ENCODE results near the gene ZIM2.

Gene ZIM2

GRCh38 chr19:56840451-56841192 lies at the start of gene ZIM2, which contains the start of gene PEG3:
Gene ZIM2 (minus strand): TSS chr19:56840726. CDS start chr19:56824277, 16,449 bp downstream.
Gene PEG3 (minus strand): TSS chr19:56840726. CDS start chr19:56824655, 16,071 bp downstream.
- Histone ChIP-seq H3K36me3 (ENCODE audit: control insufficient read depth, insufficient read depth, low read length, severe bottlenecking) (no peaks in the 10 kb centered on the region), H3K9ac (ENCODE audit: low read length) (no peak within 1 kb of the TSS), H3K4me3 (ENCODE audit: low read length) (peak within 1 kb of the TSS; percentile 69), H3K27me3 (replicated peaks; ENCODE audit: control insufficient read depth, insufficient read depth, low read length) (no peaks in the 10 kb centered on the region), H3K9me3 (ENCODE audit: control insufficient read depth, low read length) (no peaks in the 10 kb centered on the region), H3K4me1 (ENCODE audit: control insufficient read depth, insufficient read depth, low read length) (no peaks in the 10 kb centered on the region)
- no peak for DNase-seq (ENCODE audit: low read depth)

GRCh38 chr19:56885173-56885985 lies 44.9 kb upstream of the ZIM2 start:
- H3K9ac ChIP-seq (ENCODE audit: low read length), result no peak overlapping the region
- no peaks in the 10 kb centered on the region for H3K4me1 ChIP-seq (ENCODE audit: control insufficient read depth, insufficient read depth, low read length)
- H3K9me3 ChIP-seq (ENCODE audit: control insufficient read depth, low read length), result peaks cover 5% of the 10 kb centered on the region
- no peak overlapping the region for H3K4me3 ChIP-seq (ENCODE audit: low read length)
- no peaks in the 10 kb centered on the region for H3K36me3 ChIP-seq (ENCODE audit: control insufficient read depth, insufficient read depth, low read length, severe bottlenecking)
- DNase-seq (ENCODE audit: low read depth), result no peak
- H3K27me3 ChIP-seq (replicated peaks; ENCODE audit: control insufficient read depth, insufficient read depth, low read length), result no peaks in the 10 kb centered on the region

GRCh38 chr19:56884441-56884840 lies 43.9 kb upstream of the ZIM2 start:
- Histone ChIP-seq H3K4me3 (ENCODE audit: low read length) (no peak overlapping the region), H3K27me3 (replicated peaks; ENCODE audit: control insufficient read depth, insufficient read depth, low read length) (no peaks in the 10 kb centered on the region)
- DNase-seq (ENCODE audit: low read depth), result no peak

GRCh38 chr19:56880592-56881190 lies 40.2 kb upstream of the ZIM2 start:
- Histone ChIP-seq H3K9ac (ENCODE audit: low read length) (no peak overlapping the region), H3K9me3 (ENCODE audit: control insufficient read depth, low read length) (no peaks in the 10 kb centered on the region), H3K36me3 (ENCODE audit: control insufficient read depth, insufficient read depth, low read length, severe bottlenecking) (no peaks in the 10 kb centered on the region), H3K27me3 (replicated peaks; ENCODE audit: control insufficient read depth, insufficient read depth, low read length) (no peaks in the 10 kb centered on the region), H3K4me1 (ENCODE audit: control insufficient read depth, insufficient read depth, low read length) (no peaks in the 10 kb centered on the region), H3K4me3 (ENCODE audit: low read length) (no peak overlapping the region)
- DNase-seq (ENCODE audit: low read depth), result no peak

More at GRCh38 chr19:56884441-56884840, 43.9 kb upstream of the ZIM2 start:
- Histone ChIP-seq H3K4me1 (ENCODE audit: control insufficient read depth, insufficient read depth, low read length) (no peaks in the 10 kb centered on the region), H3K9me3 (ENCODE audit: control insufficient read depth, low read length) (peaks cover 5% of the 10 kb centered on the region), H3K36me3 (ENCODE audit: control insufficient read depth, insufficient read depth, low read length, severe bottlenecking) (no peaks in the 10 kb centered on the region), H3K9ac (ENCODE audit: low read length) (no peak overlapping the region)

GRCh38 chr19:56877069-56877715 lies 36.7 kb upstream of the ZIM2 start:
- no peak for DNase-seq (ENCODE audit: low read depth)

GRCh38 chr19:56875717-56876116 lies 35.2 kb upstream of the ZIM2 start:
- DNase-seq (ENCODE audit: low read depth), result no peak
- H3K4me1 ChIP-seq (ENCODE audit: control insufficient read depth, insufficient read depth, low read length), result no peaks in the 10 kb centered on the region
- H3K9me3 ChIP-seq (ENCODE audit: control insufficient read depth, low read length), result peaks cover 8% of the 10 kb centered on the region
- H3K27me3 ChIP-seq (replicated peaks; ENCODE audit: control insufficient read depth, insufficient read depth, low read length), result no peaks in the 10 kb centered on the region
- H3K9ac ChIP-seq (ENCODE audit: low read length), result no peak overlapping the region
- H3K36me3 ChIP-seq (ENCODE audit: control insufficient read depth, insufficient read depth, low read length, severe bottlenecking), result no peaks in the 10 kb centered on the region
- no peak overlapping the region for H3K4me3 ChIP-seq (ENCODE audit: low read length)

More at GRCh38 chr19:56877069-56877715, 36.7 kb upstream of the ZIM2 start:
- Histone ChIP-seq H3K9me3 (ENCODE audit: control insufficient read depth, low read length) (peaks cover 8% of the 10 kb centered on the region), H3K36me3 (ENCODE audit: control insufficient read depth, insufficient read depth, low read length, severe bottlenecking) (no peaks in the 10 kb centered on the region), H3K4me1 (ENCODE audit: control insufficient read depth, insufficient read depth, low read length) (no peaks in the 10 kb centered on the region), H3K27me3 (replicated peaks; ENCODE audit: control insufficient read depth, insufficient read depth, low read length) (no peaks in the 10 kb centered on the region), H3K9ac (ENCODE audit: low read length) (no peak overlapping the region), H3K4me3 (ENCODE audit: low read length) (no peak overlapping the region)

- no peak for DNase-seq (ENCODE audit: low read depth)
- Histone ChIP-seq H3K4me1 (ENCODE audit: control insufficient read depth, insufficient read depth, low read length) (no peaks in the 10 kb centered on the region), H3K9ac (ENCODE audit: low read length) (no peak overlapping the region), H3K27me3 (replicated peaks; ENCODE audit: control insufficient read depth, insufficient read depth, low read length) (no peaks in the 10 kb centered on the region), H3K36me3 (ENCODE audit: control insufficient read depth, insufficient read depth, low read length, severe bottlenecking) (no peaks in the 10 kb centered on the region), H3K9me3 (ENCODE audit: control insufficient read depth, low read length) (peaks cover 8% of the 10 kb centered on the region), H3K4me3 (ENCODE audit: low read length) (no peak overlapping the region)
These were observed 34.0 kb upstream of the ZIM2 start for GRCh38 chr19:56874530-56874929.

- Histone ChIP-seq H3K36me3 (ENCODE audit: control insufficient read depth, insufficient read depth, low read length, severe bottlenecking) (no peaks in the 10 kb centered on the region), H3K9me3 (ENCODE audit: control insufficient read depth, low read length) (peaks cover 11% of the 10 kb centered on the region)
These were observed 33.0 kb upstream of the ZIM2 start for GRCh38 chr19:56873493-56873892.

GRCh38 chr19:56869886-56870285 lies 29.4 kb upstream of the ZIM2 start:
- no peak overlapping the region for H3K9ac ChIP-seq (ENCODE audit: low read length)
- peaks cover 7% of the 10 kb centered on the region for H3K9me3 ChIP-seq (ENCODE audit: control insufficient read depth, low read length)
- no peak for DNase-seq (ENCODE audit: low read depth)
- no peaks in the 10 kb centered on the region for H3K36me3 ChIP-seq (ENCODE audit: control insufficient read depth, insufficient read depth, low read length, severe bottlenecking)
- H3K4me3 ChIP-seq (ENCODE audit: low read length), result no peak overlapping the region
- no peaks in the 10 kb centered on the region for H3K4me1 ChIP-seq (ENCODE audit: control insufficient read depth, insufficient read depth, low read length)
- no peaks in the 10 kb centered on the region for H3K27me3 ChIP-seq (replicated peaks; ENCODE audit: control insufficient read depth, insufficient read depth, low read length)

More at GRCh38 chr19:56873493-56873892, 33.0 kb upstream of the ZIM2 start:
- Histone ChIP-seq H3K9ac (ENCODE audit: low read length) (no peak overlapping the region), H3K27me3 (replicated peaks; ENCODE audit: control insufficient read depth, insufficient read depth, low read length) (no peaks in the 10 kb centered on the region), H3K4me3 (ENCODE audit: low read length) (no peak overlapping the region), H3K4me1 (ENCODE audit: control insufficient read depth, insufficient read depth, low read length) (no peaks in the 10 kb centered on the region)
- DNase-seq (ENCODE audit: low read depth), result no peak

GRCh38 chr19:56868446-56868845 lies 27.9 kb upstream of the ZIM2 start:
- Histone ChIP-seq H3K9ac (ENCODE audit: low read length) (no peak overlapping the region), H3K4me3 (ENCODE audit: low read length) (no peak overlapping the region), H3K36me3 (ENCODE audit: control insufficient read depth, insufficient read depth, low read length, severe bottlenecking) (no peaks in the 10 kb centered on the region), H3K9me3 (ENCODE audit: control insufficient read depth, low read length) (peaks cover 16% of the 10 kb centered on the region), H3K4me1 (ENCODE audit: control insufficient read depth, insufficient read depth, low read length) (no peaks in the 10 kb centered on the region), H3K27me3 (replicated peaks; ENCODE audit: control insufficient read depth, insufficient read depth, low read length) (no peaks in the 10 kb centered on the region)
- no peak for DNase-seq (ENCODE audit: low read depth)

GRCh38 chr19:56866538-56866937 lies 26.0 kb upstream of the ZIM2 start:
- Histone ChIP-seq H3K27me3 (replicated peaks; ENCODE audit: control insufficient read depth, insufficient read depth, low read length) (no peaks in the 10 kb centered on the region), H3K9ac (ENCODE audit: low read length) (no peak overlapping the region), H3K4me1 (ENCODE audit: control insufficient read depth, insufficient read depth, low read length) (no peaks in the 10 kb centered on the region), H3K9me3 (ENCODE audit: control insufficient read depth, low read length) (peaks cover 17% of the 10 kb centered on the region), H3K36me3 (ENCODE audit: control insufficient read depth, insufficient read depth, low read length, severe bottlenecking) (no peaks in the 10 kb centered on the region), H3K4me3 (ENCODE audit: low read length) (no peak overlapping the region)
- no peak for DNase-seq (ENCODE audit: low read depth)

All from adipocyte (in vitro differentiated cells).